Activated CD8-positive, alpha-beta T cell treated with anti-CD3 and anti-CD28 coated beads for 36 hours (primary cell): ENCODE data around the gene ELAC2. TPM values are rescaled to one million over a fixed set of nuclear protein-coding genes. Genes with fewer than 3 reads are reported as not detected.
"Not testable (repeated sequence)": the region's sequence is repeated elsewhere in the genome, so short reads cannot be mapped to it uniquely, and the experiment has no call there.

ENCODE experiments used
- ATAC-seq: fragments of 200-7000 bp; cut with Tn5 transposase; one replicate; pipeline ENCODE4 v1.10.0; 2021; ENCODE audit warnings: mild to moderate bottlenecking, moderate library complexity
- CTCF ChIA-PET: fragments of 350-600 bp; sonication (Branson Sonifier 250); formaldehyde crosslinking; loops from one replicate; lab custom pipeline; 2021; ENCODE audit warnings: antibody characterized with exemption; lab: Charles Lee
- POLR2A ChIA-PET: fragments of 350-600 bp; sonication (Branson Sonifier 250); formaldehyde crosslinking; loops from one replicate; lab custom pipeline; 2021; ENCODE audit warnings: antibody characterized with exemption; lab: Charles Lee
- DNase-seq: peaks from one replicate; pipeline ENCODE4 v3.0.0-alpha.2; 2020
- H3K27ac Mint-ChIP-seq: one replicate; pipeline ENCODE4 v1.8.0; 2021; ENCODE audit warnings: mild to moderate bottlenecking, mixed read lengths
- H3K27me3 Mint-ChIP-seq: one replicate; pipeline ENCODE4 v1.8.0; 2021; ENCODE audit warnings: mixed read lengths
- H3K36me3 Mint-ChIP-seq: one replicate; pipeline ENCODE4 v1.8.0; 2021; ENCODE audit warnings: low read depth, mixed read lengths
- H3K4me1 Mint-ChIP-seq: one replicate; pipeline ENCODE4 v1.8.0; 2021; ENCODE audit warnings: low read depth, mixed read lengths
- H3K4me3 Mint-ChIP-seq: one replicate; pipeline ENCODE4 v1.8.0; 2021; ENCODE audit warnings: mild to moderate bottlenecking, moderate library complexity, mixed read lengths
- H3K9me3 Mint-ChIP-seq: one replicate; pipeline ENCODE4 v1.8.0; 2021; ENCODE audit warnings: mixed read lengths
- CTCF ChIP-seq: fragments of 200-600 bp; IDR thresholded peaks from one replicate; pipeline ENCODE4 v1.8.0; 2022; ENCODE audit warnings: antibody characterized with exemption, mild to moderate bottlenecking
- intact Hi-C: fragments of 100-400 bp; cut with micrococcal nuclease; formaldehyde crosslinking; loops from one replicate; pipeline ENCODE4 v1.10.0; 2022
- total RNA-seq, 2 experiments: library from RNA; stranded (reverse); gene quantifications; one replicate each; pipeline ENCODE4 v1.2.3, GENCODE V29; 2021

Gene ELAC2
- total RNA-seq, 2 experiments from 2014 or later: 60.1 to 67.6 TPM

DNA sequence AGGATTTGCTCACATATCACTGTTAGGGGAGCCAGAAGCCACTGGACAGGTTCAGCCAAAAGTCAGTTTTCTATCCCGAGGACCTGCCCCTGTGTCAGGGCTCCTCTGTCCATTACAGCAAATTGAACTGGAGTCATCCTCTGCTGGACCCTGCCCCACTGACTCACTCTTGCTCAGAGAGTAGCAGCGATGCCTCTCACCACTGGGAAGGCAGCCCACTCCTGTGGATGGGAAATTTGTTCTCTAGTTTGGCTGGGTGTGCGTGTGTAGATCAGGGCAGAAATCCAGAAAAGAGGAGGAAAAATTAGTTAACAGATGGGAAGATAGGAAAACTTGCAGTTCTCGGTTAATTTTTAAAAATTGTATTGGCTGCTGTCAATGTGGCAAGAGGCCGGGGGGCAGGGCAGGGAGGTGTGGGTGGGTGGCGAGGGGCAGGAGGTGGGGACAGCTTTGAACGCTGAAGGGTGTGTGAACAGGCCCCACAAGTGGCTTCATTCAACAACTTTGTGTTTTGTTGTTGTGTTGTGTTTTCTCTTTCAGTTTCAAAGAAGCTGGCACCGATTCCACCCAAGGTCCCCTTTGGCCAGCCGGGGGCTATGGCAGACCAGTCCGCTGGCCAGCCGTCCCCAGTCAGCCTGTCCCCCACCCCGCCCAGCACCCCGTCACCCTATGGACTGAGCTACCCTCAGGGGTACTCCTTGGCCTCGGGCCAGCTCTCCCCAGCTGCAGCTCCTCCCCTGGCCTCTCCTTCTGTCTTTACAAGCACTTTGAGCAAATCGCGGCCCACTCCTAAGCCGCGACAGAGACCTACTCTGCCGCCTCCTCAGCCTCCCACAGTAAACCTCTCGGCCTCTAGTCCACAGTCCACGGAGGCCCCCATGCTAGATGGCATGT lies 33.6 kb downstream of the ELAC2 start:
- DNase-seq: no peak
- ATAC-seq: no peak
- H3K4me3 Mint-ChIP-seq: no peak overlapping the region
- H3K36me3 Mint-ChIP-seq: peaks cover 1% of the 10 kb centered on the region
- no peaks in the 10 kb centered on the region for H3K4me1 Mint-ChIP-seq
- CTCF ChIA-PET: no interaction called here
- no peak overlapping the region for H3K27ac Mint-ChIP-seq
- POLR2A ChIA-PET: no interaction called here
- intact Hi-C loops: no loop called here
- no peaks in the 10 kb centered on the region for H3K9me3 Mint-ChIP-seq
- TF ChIP-seq CTCF: no peak
- peaks cover 2% of the 10 kb centered on the region for H3K27me3 Mint-ChIP-seq

GRCh38 chr17:12982224-12982623 lies 35.6 kb downstream of the ELAC2 start:
- POLR2A ChIA-PET: no interaction called here
- TF ChIP-seq CTCF: no peak
- H3K9me3 Mint-ChIP-seq: no peaks in the 10 kb centered on the region
- DNase-seq (peak; percentile 12), ATAC-seq (peak; percentile 30)
- CTCF ChIA-PET: no interaction called here
- no peaks in the 10 kb centered on the region for H3K4me1 Mint-ChIP-seq
- no peak overlapping the region for H3K4me3 Mint-ChIP-seq
- no peak overlapping the region for H3K27ac Mint-ChIP-seq
- peaks cover 8% of the 10 kb centered on the region for H3K27me3 Mint-ChIP-seq
- no peaks in the 10 kb centered on the region for H3K36me3 Mint-ChIP-seq
- intact Hi-C loops: no loop called here

DNA sequence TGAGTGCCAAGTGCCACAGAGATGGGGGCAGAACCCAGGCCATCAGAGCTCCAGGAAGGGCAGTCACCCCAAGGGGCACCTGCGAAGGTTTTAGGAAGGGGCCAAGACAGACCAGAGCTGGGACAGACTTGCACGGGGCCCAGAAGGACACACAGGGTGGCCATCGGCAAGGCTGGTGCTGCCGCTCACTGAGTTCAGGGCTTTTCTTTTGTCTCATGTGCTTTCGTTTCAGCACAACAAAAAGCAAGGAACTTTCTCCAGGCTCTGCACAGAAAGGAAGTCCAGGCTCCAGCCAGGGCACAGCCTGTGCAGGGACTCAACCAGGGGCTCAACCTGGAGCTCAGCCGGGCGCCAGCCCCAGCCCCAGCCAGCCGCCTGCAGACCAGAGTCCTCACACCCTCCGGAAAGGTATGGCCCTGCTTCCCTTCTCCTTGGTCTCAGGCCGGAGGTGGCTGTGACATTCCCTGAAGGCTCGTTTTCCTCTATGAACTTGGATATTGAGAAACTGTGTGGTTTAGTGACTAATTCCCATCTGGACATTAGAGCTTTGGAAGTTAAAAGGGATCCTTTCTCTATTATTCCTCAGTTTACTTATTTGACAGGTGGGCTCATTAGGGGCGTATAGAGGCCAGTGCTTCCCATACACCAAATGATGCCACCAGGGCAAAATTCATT lies 37.9 kb downstream of the ELAC2 start:
- ATAC-seq (no peak), DNase-seq (no peak)
- H3K27me3 Mint-ChIP-seq: peaks cover 10% of the 10 kb centered on the region
- POLR2A ChIA-PET: no interaction called here
- no peaks in the 10 kb centered on the region for H3K9me3 Mint-ChIP-seq
- intact Hi-C loops: no loop called here
- no peak overlapping the region for H3K4me3 Mint-ChIP-seq
- H3K4me1 Mint-ChIP-seq: no peaks in the 10 kb centered on the region
- H3K36me3 Mint-ChIP-seq: no peaks in the 10 kb centered on the region
- CTCF ChIA-PET: interaction anchor here (1.1 to 1.6 kb wide), 2 partner anchors 23 to 25 kb away, joined by 3 to 5 read pairs; no protein-coding TSS in a partner anchor
- TF ChIP-seq CTCF: no peak
- no peak overlapping the region for H3K27ac Mint-ChIP-seq

DNA sequence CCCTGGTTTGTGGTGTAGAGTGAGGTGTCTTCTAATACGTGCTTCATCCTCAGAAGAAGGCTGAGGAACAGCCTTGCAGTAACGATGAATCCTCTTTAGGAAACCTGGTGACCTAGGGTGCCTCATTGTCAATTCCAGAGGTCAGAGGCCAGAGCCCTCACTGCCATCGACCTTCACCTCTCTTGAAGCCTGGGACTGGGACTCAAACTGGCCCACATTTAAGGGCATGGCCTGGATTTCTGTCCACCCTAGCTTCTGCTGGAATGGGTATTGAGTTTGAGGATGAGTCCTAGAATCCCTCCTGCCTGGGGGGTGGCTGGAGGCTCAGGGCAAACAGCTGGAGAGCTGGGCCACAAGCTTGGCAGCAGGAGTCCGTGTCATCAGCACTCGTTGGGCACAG lies 38.6 kb downstream of the ELAC2 start:
- no peak overlapping the region for H3K4me3 Mint-ChIP-seq
- H3K27me3 Mint-ChIP-seq: peaks cover 13% of the 10 kb centered on the region
- DNase-seq (no peak), ATAC-seq (no peak)
- H3K27ac Mint-ChIP-seq: no peak overlapping the region
- intact Hi-C loops: no loop called here
- H3K9me3 Mint-ChIP-seq: no peaks in the 10 kb centered on the region
- no peaks in the 10 kb centered on the region for H3K4me1 Mint-ChIP-seq
- ChIA-PET POLR2A (no interaction called here), CTCF (interaction anchor here (1.6 kb wide), 1 partner anchor 26 kb away, joined by 5 read pairs; no protein-coding TSS in a partner anchor)
- H3K36me3 Mint-ChIP-seq: no peaks in the 10 kb centered on the region
- no peak for TF ChIP-seq CTCF

DNA sequence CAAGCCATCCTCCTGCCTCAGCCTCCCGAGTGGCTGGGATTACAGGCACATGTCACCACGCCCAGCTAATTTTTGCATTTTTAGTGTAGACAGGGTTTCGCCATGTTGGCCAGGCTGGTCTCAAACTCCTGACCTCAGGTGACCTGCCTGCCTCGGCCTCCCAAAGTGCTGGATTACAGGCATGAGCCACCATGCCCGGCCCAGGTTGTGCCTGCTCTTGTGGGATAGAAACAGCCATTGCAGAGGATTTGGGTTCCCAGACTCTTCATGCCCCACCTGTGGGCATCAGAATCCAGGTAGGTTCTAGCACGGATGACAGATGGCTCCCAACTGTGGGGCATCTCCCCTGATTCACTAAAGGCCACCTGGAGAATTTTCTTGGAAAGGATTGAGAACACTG lies 39.0 kb downstream of the ELAC2 start:
- peaks cover 14% of the 10 kb centered on the region for H3K27me3 Mint-ChIP-seq
- intact Hi-C loops, H3K9me3 Mint-ChIP-seq, H3K4me3 Mint-ChIP-seq, POLR2A ChIA-PET, H3K36me3 Mint-ChIP-seq, H3K27ac Mint-ChIP-seq, DNase-seq, CTCF ChIA-PET, ATAC-seq, H3K4me1 Mint-ChIP-seq: not testable (repeated sequence)
